GM12878 (cell line): ENCODE measurements around the gene CCDC178. TPM values are rescaled to one million over a fixed set of nuclear protein-coding genes. Genes with fewer than 3 reads are reported as not detected.

Source experiments
- ATAC-seq: fragments of 200-7000 bp; cut with Tn5 transposase; 3 replicates; pipeline ENCODE4 v1.9.1; 2020; ENCODE audit warnings: mild to moderate bottlenecking, moderate library complexity
- BruUV-seq: library from RNA; stranded (reverse); fragments of 400-500 nt; replicated peaks from 2 replicates; lab custom pipeline; 2021; lab: Mats Ljungman, UMichigan
- CTCF ChIA-PET: fragments of 300-600 bp; sonication (Branson Sonifier 250); formaldehyde crosslinking; extraction: SDS; loops from one replicate; lab custom pipeline; 2021; ENCODE audit warnings: inconsistent platforms; lab: Yijun Ruan, JAX
- POLR2A ChIA-PET: fragments of 350-600 bp; formaldehyde crosslinking; extraction: SDS; loops from one replicate; lab custom pipeline; 2021; ENCODE audit warnings: inconsistent platforms; lab: Charles Lee
- RAD21 ChIA-PET: fragments of 300-600 bp; sonication (Branson Sonifier 250); formaldehyde crosslinking; loops from one replicate; lab custom pipeline; 2023; ENCODE audit warnings: antibody characterized with exemption; ENCODE audit not compliant: unreplicated experiment; lab: Charles Lee
- SMC1A ChIA-PET: fragments of 300-600 bp; sonication (Branson Sonifier 250); formaldehyde crosslinking; loops from one replicate; lab custom pipeline; 2023; ENCODE audit not compliant: unreplicated experiment, uncharacterized antibody; lab: Charles Lee
- DNase-seq: peaks from one replicate; pipeline ENCODE4 v3.0.0-alpha.2; 2011; ENCODE audit warnings: low read depth, low spot score
- FAIRE-seq: peaks from 3 replicates; lab custom pipeline; 2011; peaks lifted over from hg19 to GRCh38; lab: Jason Lieb, UNC
- H2AFZ ChIP-seq: 2 replicates; pipeline ENCODE4 v1.6.0; 2011; ENCODE audit warnings: low read depth, low read length, control low read depth; ENCODE audit not compliant: control insufficient read depth
- H3K27ac ChIP-seq: 2 replicates; pipeline ENCODE4 v1.5.1; 2011; ENCODE audit warnings: control low read depth; ENCODE audit not compliant: control insufficient read depth, insufficient read depth
- H3K27me3 ChIP-seq, 2 experiments: replicated peaks in 1 of 2; 2 replicates each; pipeline versions ENCODE4 v1.6.0 to v1.6.1; 2011; ENCODE audit warnings: low read length in 1 of 2; ENCODE audit not compliant: control insufficient read depth in 2 of 2, insufficient read depth in 2 of 2
- H3K36me3 ChIP-seq, 2 experiments: 2 replicates each; pipeline ENCODE4 v1.5.1; 2011; ENCODE audit warnings: low read length in 1 of 2; ENCODE audit not compliant: control insufficient read depth in 2 of 2, insufficient read depth in 2 of 2
- H3K4me1 ChIP-seq: 2 replicates; pipeline ENCODE4 v1.6.1; 2011; ENCODE audit warnings: mild to moderate bottlenecking, low read length, moderate library complexity, mixed read lengths; ENCODE audit not compliant: control insufficient read depth, insufficient read depth
- H3K4me2 ChIP-seq: 2 replicates; pipeline ENCODE4 v1.6.0; 2011; ENCODE audit warnings: control low read depth; ENCODE audit not compliant: control insufficient read depth, insufficient read depth
- H3K4me3 ChIP-seq: fragments of 200-600 bp; sonication (generic); 2 replicates; pipeline ENCODE4 v1.5.1; 2016
- H3K79me2 ChIP-seq: 2 replicates; pipeline ENCODE4 v1.6.0; 2011; ENCODE audit warnings: low read length; ENCODE audit not compliant: control insufficient read depth, insufficient read depth
- H3K9ac ChIP-seq: 2 replicates; pipeline ENCODE4 v1.8.0; 2011; ENCODE audit warnings: low read length, control low read depth, mixed read lengths; ENCODE audit not compliant: control insufficient read depth, insufficient read depth
- H3K9me3 ChIP-seq: replicated peaks from 3 replicates; pipeline ENCODE4 v1.5.1; 2011; ENCODE audit warnings: mild to moderate bottlenecking, low read length; ENCODE audit not compliant: control insufficient read depth, insufficient read depth
- H4K20me1 ChIP-seq: 2 replicates; pipeline ENCODE4 v1.6.0; 2011; ENCODE audit not compliant: control insufficient read depth, insufficient read depth
- CBFB ChIP-seq: IDR thresholded peaks from 2 replicates; pipeline ENCODE4 v1.6.1; 2016; ENCODE audit warnings: antibody characterized with exemption, low read depth
- FOXK2 ChIP-seq: fragments of 450-650 bp; IDR thresholded peaks from 2 replicates; pipeline ENCODE4 v1.6.1; 2017; ENCODE audit warnings: mild to moderate bottlenecking, moderate library complexity
- GABPA ChIP-seq: IDR thresholded peaks from 2 replicates; pipeline ENCODE4 v1.6.1; 2014; ENCODE audit warnings: antibody characterized with exemption, low read depth, mild to moderate bottlenecking, inconsistent platforms
- IKZF2 ChIP-seq, 2 experiments: fragments of 450-650 bp; IDR thresholded peaks; 2 replicates each; pipeline ENCODE4 v1.6.1; 2017; ENCODE audit warnings: mild to moderate bottlenecking in 2 of 2, moderate library complexity in 2 of 2
- JUNB ChIP-seq: IDR thresholded peaks from 2 replicates; pipeline ENCODE4 v1.6.1; 2016; ENCODE audit warnings: antibody characterized with exemption, mild to moderate bottlenecking
- POLR2AphosphoS2 ChIP-seq: IDR thresholded peaks from 2 replicates; pipeline ENCODE4 v1.6.1; 2011; ENCODE audit warnings: low read depth, mild to moderate bottlenecking, low read length, improper control_type of control experiment, moderate library complexity
- POU2F2 ChIP-seq: IDR thresholded peaks from 3 replicates; pipeline ENCODE4 v1.6.1; 2011; ENCODE audit warnings: low read depth, mild to moderate bottlenecking, low read length, borderline replicate concordance
- SMAD5 ChIP-seq: IDR thresholded peaks from 2 replicates; pipeline ENCODE4 v1.6.1; 2016; ENCODE audit warnings: antibody characterized with exemption, low read depth
- STAT3 ChIP-seq: IDR thresholded peaks from 2 replicates; pipeline ENCODE4 v1.6.1; 2011; ENCODE audit warnings: low read depth, low read length, improper control_type of control experiment
- ZZZ3 ChIP-seq: IDR thresholded peaks from 2 replicates; pipeline ENCODE4 v1.6.1; 2011; ENCODE audit warnings: low read depth; ENCODE audit not compliant: control insufficient read depth, insufficient read length
- WGBS: methylation state at CpG from one replicate; pipeline ENCODE4 v1.1.6; 2016; ENCODE audit warnings: low lambda C conversion rate; ENCODE audit not compliant: insufficient replicate concordance, insufficient coverage; ENCODE audit errors: missing lambda C conversion rate; 5-methylcytosine and 5-hydroxymethylcytosine counted together
- in situ Hi-C: fragments of 300-500 bp; cut with MboI; formaldehyde crosslinking; loops from 9 replicates; pipeline ENCODE4 v1.14.3; 2018; ENCODE audit warnings: mixed read lengths
- intact Hi-C: fragments of 100-400 bp; cut with micrococcal nuclease; formaldehyde crosslinking; loops from one replicate; pipeline ENCODE4 v1.14.2; 2022; ENCODE audit not compliant: unreplicated experiment
- polyA plus RNA-seq, 11 experiments: library from polyadenylated mRNA; depleted of rRNA in 4 of 11; unstranded in 6 of 11; stranded (reverse) in 5 of 11; fragments of >200 nt; fragmentation: Nextera tagmentation in 4 of 11; fragmentation: Illumina TruSeq in 1 of 11; extraction: Ambion mirVana in 4 of 11; extraction: Trizol in 1 of 11; gene quantifications; 1 replicate in 1 of 11; 2 replicates in 10 of 11; pipeline versions ENCODE4 v1.2.1 to v1.2.3, GENCODE V29; 2011 to 2016; ENCODE audit warnings: inconsistent platforms in 2 of 11, missing spikeins in 2 of 11, low read depth in 1 of 11
- total RNA-seq, 4 experiments: library from RNA; depleted of rRNA in 3 of 4; stranded (reverse); fragments of >200 nt in 3 of 4; fragmentation: Illumina TruSeq in 1 of 4; extraction: Trizol in 1 of 4; gene quantifications; 2 replicates each; pipeline versions ENCODE4 v1.2.1 to v1.2.3, GENCODE V29; 2013 to 2021

CCDC178 gene
- total and polyA plus RNA-seq, 10 of the 15 experiments (the other 5 are each of a cell fraction or from before 2014, with no cell fraction given): 0.04 TPM; not detected in 9

DNA sequence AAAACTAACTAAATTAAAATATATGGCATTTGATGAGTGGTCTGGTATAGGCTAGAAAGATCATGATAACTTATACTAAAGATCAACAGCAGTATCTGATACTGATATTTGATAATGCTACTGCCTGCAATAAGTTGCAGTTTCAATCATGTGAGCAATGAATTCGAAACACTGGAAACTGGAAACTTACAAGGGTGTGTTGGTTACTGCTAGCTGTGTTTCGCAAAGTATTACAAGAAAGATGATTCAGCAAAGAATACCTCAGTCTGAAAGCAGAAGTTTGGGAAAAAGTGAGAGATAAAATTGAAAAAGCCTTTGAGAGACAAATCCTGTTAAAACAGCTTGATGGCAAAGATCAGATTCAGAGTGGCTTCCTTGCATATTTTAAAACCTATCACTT, 294.5 kb downstream of the CCDC178 start:
- ChIA-PET RAD21 (no interaction called here), CTCF (interaction anchor here (1.3 kb wide), 1 partner anchor 15 kb away, joined by 3 read pairs; no protein-coding TSS in a partner anchor), SMC1A (no interaction called here), POLR2A (no interaction called here)
- no peaks in the 10 kb centered on the region for H3K36me3 ChIP-seq
- no peaks in the 10 kb centered on the region for H3K9me3 ChIP-seq
- no peak overlapping the region for H3K27ac ChIP-seq
- ATAC-seq (no peak), FAIRE-seq (no peak), DNase-seq (no peak)
- H3K9ac ChIP-seq: no peak overlapping the region
- BruUV-seq: no TSS peak
- intact Hi-C loops (no loop called here), in situ Hi-C loops (no loop called here)
- no peaks in the 10 kb centered on the region for H3K27me3 ChIP-seq
- H3K4me2 ChIP-seq: no peak overlapping the region
- H3K79me2 ChIP-seq: no peaks in the 10 kb centered on the region
- no peak overlapping the region for H2AFZ ChIP-seq
- H4K20me1 ChIP-seq: no peaks in the 10 kb centered on the region
- H3K4me1 ChIP-seq: no peaks in the 10 kb centered on the region
- H3K4me3 ChIP-seq: no peak overlapping the region
- 2% methylated on average over 2 of the region's 2 CpGs for WGBS
- TF ChIP-seq IKZF2 (IDR thresholded peaks at IDR 0.05) (no peak), POLR2AphosphoS2 (no peak), CBFB (no peak), ZZZ3 (no peak), FOXK2 (no peak), SMAD5 (no peak), JUNB (no peak), GABPA (no peak), POU2F2 (no peak), STAT3 (no peak)
